PC-3 (cell line): ENCODE measurements around the gene THADA. TPM values are rescaled to one million over a fixed set of nuclear protein-coding genes. Genes with fewer than 3 reads are reported as not detected.

Experiments
- ATAC-seq: fragments of 200-7000 bp; cut with Tn5 transposase; 2 replicates; pipeline ENCODE4 v1.9.1; 2020; ENCODE audit warnings: mild to moderate bottlenecking, moderate library complexity
- BruUV-seq: library from RNA; stranded (reverse); fragments of 400-500 nt; replicated peaks from 2 replicates; lab custom pipeline; 2021; lab: Mats Ljungman, UMichigan
- CTCF ChIA-PET: fragments of 300-600 bp; sonication (Branson Sonifier 250); formaldehyde crosslinking; loops from one replicate; lab custom pipeline; 2022; ENCODE audit warnings: antibody characterized with exemption; lab: Charles Lee
- POLR2A ChIA-PET: fragments of 300-600 bp; sonication (Branson Sonifier 250); formaldehyde crosslinking; loops from one replicate; lab custom pipeline; 2022; ENCODE audit warnings: antibody characterized with exemption; ENCODE audit not compliant: unreplicated experiment; lab: Charles Lee
- DNase-seq: peaks from one replicate; pipeline ENCODE4 v3.0.0-alpha.2; 2015
- H2AFZ ChIP-seq: fragments of 300-600 bp; sonication (generic); 2 replicates; pipeline ENCODE4 v1.6.0; 2016; ENCODE audit warnings: antibody characterized with exemption, low read length
- H3F3A ChIP-seq: fragments of 300-600 bp; sonication (generic); one replicate; pipeline ENCODE4 v1.6.0; 2017; ENCODE audit warnings: antibody characterized with exemption, low read length, control low read depth, mild to moderate bottlenecking; ENCODE audit not compliant: unreplicated experiment
- H3K27ac ChIP-seq: fragments of 300-600 bp; sonication (generic); 2 replicates; pipeline ENCODE4 v1.5.1; 2016; ENCODE audit warnings: mild to moderate bottlenecking, low read length
- H3K27me3 ChIP-seq: fragments of 300-600 bp; sonication (generic); 2 replicates; pipeline ENCODE4 v1.6.1; 2016; ENCODE audit warnings: low read length, mixed read lengths
- H3K36me3 ChIP-seq: fragments of 300-600 bp; sonication (generic); 2 replicates; pipeline ENCODE4 v1.6.1; 2016; ENCODE audit warnings: low read depth, mixed run types, low read length, mixed read lengths
- H3K4me1 ChIP-seq: fragments of 300-600 bp; sonication (generic); 2 replicates; pipeline ENCODE4 v1.5.1; 2016; ENCODE audit warnings: low read length; ENCODE audit not compliant: insufficient read depth
- H3K4me2 ChIP-seq: fragments of 300-600 bp; sonication (generic); 2 replicates; pipeline ENCODE4 v1.6.0; 2016; ENCODE audit warnings: low read length
- H3K4me3 ChIP-seq: fragments of 300-600 bp; sonication (generic); 2 replicates; pipeline ENCODE4 v1.5.1; 2016; ENCODE audit warnings: mild to moderate bottlenecking, low read length, mixed read lengths
- H3K79me2 ChIP-seq: fragments of 300-600 bp; sonication (generic); 2 replicates; pipeline ENCODE4 v1.6.1; 2017; ENCODE audit warnings: low read length, mixed read lengths
- H3K9ac ChIP-seq: fragments of 300-600 bp; sonication (generic); 2 replicates; pipeline ENCODE4 v1.6.0; 2016; ENCODE audit warnings: mild to moderate bottlenecking, low read length
- H3K9me2 ChIP-seq: fragments of 300-600 bp; sonication (generic); replicated peaks from 2 replicates; pipeline ENCODE4 v1.6.1; 2016; ENCODE audit warnings: mixed run types, low read length, mixed read lengths
- H3K9me3 ChIP-seq: fragments of 300-600 bp; sonication (generic); 2 replicates; pipeline ENCODE4 v1.6.1; 2016; ENCODE audit warnings: low read length, mixed read lengths
- H4K20me1 ChIP-seq: fragments of 300-600 bp; sonication (generic); 2 replicates; pipeline ENCODE4 v1.6.1; 2016; ENCODE audit warnings: low read length, mixed read lengths
- EZH2 ChIP-seq: fragments of 300-600 bp; sonication (generic); IDR thresholded peaks from one replicate; pipeline ENCODE4 v1.6.1; 2017; ENCODE audit warnings: antibody characterized with exemption, mild to moderate bottlenecking, low read length; ENCODE audit not compliant: unreplicated experiment
- EZH2phosphoT487 ChIP-seq: fragments of 300-600 bp; sonication (generic); IDR thresholded peaks from 2 replicates; pipeline ENCODE4 v1.6.1; 2018; ENCODE audit warnings: mild to moderate bottlenecking, antibody characterized with exemption, low read length, borderline replicate concordance
- intact Hi-C: fragments of 100-400 bp; cut with micrococcal nuclease; formaldehyde crosslinking; loops from 2 replicates; pipeline ENCODE4 v1.9.0; 2023
- total RNA-seq: library from RNA; depleted of rRNA; stranded (reverse); fragments of >200 nt; gene quantifications from 2 replicates; pipeline ENCODE4 v1.2.3, GENCODE V29; 2014
- TF ChIP-seq, protein P1 (sequence below): fragments of 300-600 bp; sonication (generic); conservative IDR thresholded peaks from 2 replicates; pipeline ENCODE4 v1.5.1; 2017; ENCODE audit warnings: antibody characterized with exemption, low read depth, mild to moderate bottlenecking, low read length

THADA gene
- total RNA-seq, 1 experiment from 2014 or later: 33.6 TPM

DNA sequence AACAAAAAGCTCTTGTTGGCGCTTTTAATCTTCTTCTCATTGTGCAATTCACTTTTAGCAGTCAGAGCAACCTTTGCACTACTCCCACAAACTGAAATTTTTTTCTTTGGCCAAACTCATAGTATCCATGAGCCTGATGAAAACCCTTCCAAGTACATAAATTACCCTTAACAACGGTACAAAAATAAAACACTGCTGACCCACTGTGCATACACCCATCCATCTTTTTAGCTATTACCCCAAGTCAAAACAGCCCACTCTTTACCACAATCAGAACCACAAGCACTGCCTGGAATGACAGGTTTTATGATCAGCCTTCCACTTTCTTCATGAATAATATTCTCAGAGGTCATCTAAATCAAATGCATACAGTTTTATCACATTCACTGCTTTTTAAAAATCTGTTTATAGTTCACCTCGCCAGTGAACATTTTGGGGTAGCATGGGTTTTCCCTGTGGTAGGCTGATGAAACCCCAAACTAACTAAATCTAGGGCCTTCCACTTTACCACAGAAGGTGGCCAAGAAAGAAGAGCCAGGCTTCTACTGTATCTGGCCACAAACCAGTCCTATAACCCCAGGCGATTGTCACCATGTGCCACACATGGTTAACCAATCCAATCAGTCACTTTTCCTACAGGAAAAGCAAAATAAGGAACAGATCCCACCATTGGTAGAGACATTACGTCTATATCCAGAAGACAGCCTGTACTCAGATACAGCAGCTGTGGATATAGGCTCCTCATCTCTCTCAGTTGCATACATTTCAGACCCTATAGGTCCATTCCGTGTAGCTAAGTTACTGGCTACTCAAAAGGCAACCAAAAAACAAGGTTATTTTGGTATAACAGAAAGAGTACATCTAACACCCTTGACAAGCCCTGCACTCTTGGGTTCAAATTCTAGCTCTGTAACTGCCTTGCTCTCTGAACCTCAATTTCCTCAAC is 171.3 kb downstream of the THADA start:
- Histone ChIP-seq H3K9me2 (no peaks in the 10 kb centered on the region), H3K4me2 (no peak overlapping the region), H3K4me3 (no peak overlapping the region), H4K20me1 (no peaks in the 10 kb centered on the region), H3K27ac (peak overlapping the region; percentile 93; the same call in 1 of the 2 replicates), H3K36me3 (no peaks in the 10 kb centered on the region), H2AFZ (no peak overlapping the region), H3K4me1 (peaks cover 53% of the 10 kb centered on the region), H3K79me2 (no peaks in the 10 kb centered on the region; the same call in 1 of the 2 replicates), H3K27me3 (no peaks in the 10 kb centered on the region), H3F3A (peaks cover 5% of the 10 kb centered on the region), H3K9ac (no peak overlapping the region), H3K9me3 (no peaks in the 10 kb centered on the region)
- CTCF ChIA-PET: no interaction called here
- DNase-seq (peak; percentile 35), ATAC-seq (no peak)
- POLR2A ChIA-PET: no interaction called here
- BruUV-seq: no TSS peak
- intact Hi-C loops: no loop called here
- TF ChIP-seq EZH2phosphoT487 (no peak), EZH2 (no peak)
- TF ChIP-seq, protein P1, sequence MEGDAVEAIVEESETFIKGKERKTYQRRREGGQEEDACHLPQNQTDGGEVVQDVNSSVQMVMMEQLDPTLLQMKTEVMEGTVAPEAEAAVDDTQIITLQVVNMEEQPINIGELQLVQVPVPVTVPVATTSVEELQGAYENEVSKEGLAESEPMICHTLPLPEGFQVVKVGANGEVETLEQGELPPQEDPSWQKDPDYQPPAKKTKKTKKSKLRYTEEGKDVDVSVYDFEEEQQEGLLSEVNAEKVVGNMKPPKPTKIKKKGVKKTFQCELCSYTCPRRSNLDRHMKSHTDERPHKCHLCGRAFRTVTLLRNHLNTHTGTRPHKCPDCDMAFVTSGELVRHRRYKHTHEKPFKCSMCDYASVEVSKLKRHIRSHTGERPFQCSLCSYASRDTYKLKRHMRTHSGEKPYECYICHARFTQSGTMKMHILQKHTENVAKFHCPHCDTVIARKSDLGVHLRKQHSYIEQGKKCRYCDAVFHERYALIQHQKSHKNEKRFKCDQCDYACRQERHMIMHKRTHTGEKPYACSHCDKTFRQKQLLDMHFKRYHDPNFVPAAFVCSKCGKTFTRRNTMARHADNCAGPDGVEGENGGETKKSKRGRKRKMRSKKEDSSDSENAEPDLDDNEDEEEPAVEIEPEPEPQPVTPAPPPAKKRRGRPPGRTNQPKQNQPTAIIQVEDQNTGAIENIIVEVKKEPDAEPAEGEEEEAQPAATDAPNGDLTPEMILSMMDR: no peak

DNA sequence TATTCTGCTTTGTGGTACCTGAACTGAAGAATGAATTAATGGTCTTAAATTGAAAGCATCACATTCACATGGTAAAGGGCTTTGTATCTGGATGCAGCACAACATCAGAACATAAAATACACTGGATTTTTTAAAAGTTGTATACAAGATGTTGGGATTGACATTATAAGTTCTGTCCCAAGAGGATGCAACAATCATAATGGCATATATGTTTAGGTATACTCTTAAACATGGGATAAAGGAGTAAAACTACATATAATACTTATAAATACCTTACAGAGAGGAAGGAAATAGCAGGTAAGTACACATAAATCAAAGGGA is 171.9 kb downstream of the THADA start:
- ATAC-seq (no peak), DNase-seq (no peak)
- Histone ChIP-seq H3K27ac (no peak overlapping the region), H3K9me3 (no peaks in the 10 kb centered on the region), H3K4me3 (no peak overlapping the region), H3K36me3 (no peaks in the 10 kb centered on the region), H3K9ac (no peak overlapping the region), H3K4me2 (no peak overlapping the region), H4K20me1 (no peaks in the 10 kb centered on the region), H2AFZ (no peak overlapping the region), H3K79me2 (no peaks in the 10 kb centered on the region; the same call in 1 of the 2 replicates), H3K4me1 (peaks cover 46% of the 10 kb centered on the region), H3K27me3 (no peaks in the 10 kb centered on the region), H3F3A (peaks cover 5% of the 10 kb centered on the region), H3K9me2 (no peaks in the 10 kb centered on the region)
- CTCF ChIA-PET: no interaction called here
- TF ChIP-seq, protein P1: no peak
- no peak for TF ChIP-seq EZH2phosphoT487
- no peak for TF ChIP-seq EZH2
- no TSS peak for BruUV-seq
- POLR2A ChIA-PET: no interaction called here
- intact Hi-C loops: no loop called here

DNA sequence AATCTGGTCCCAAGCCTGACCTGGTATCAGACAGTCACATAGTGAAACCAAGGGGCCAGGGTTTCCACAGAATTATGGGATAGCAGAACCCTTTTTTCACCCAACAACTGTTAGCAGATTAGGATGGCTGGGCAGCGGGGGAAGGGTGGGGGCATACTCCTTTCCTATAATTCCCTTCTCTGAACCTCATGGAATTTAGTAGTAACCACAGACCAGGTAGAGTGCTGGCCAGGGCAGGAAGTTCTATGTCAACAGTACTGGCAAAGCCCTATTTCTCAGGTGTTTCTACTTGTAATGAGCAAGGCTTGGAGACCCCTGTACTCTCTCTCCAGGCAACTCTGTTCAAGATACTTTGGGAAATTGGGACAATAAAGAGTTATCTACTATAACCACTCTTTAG is 174.6 kb downstream of the THADA start:
- no peaks in the 10 kb centered on the region for H3K36me3 ChIP-seq
- TF ChIP-seq EZH2phosphoT487 (no peak), EZH2 (no peak)
- TF ChIP-seq, protein P1: no peak
- ChIA-PET POLR2A (no interaction called here), CTCF (no interaction called here)
- no peaks in the 10 kb centered on the region for H3K9me3 ChIP-seq
- no peaks in the 10 kb centered on the region for H4K20me1 ChIP-seq
- no TSS peak for BruUV-seq
- ATAC-seq (no peak), DNase-seq (peak; percentile 52)
- no peaks in the 10 kb centered on the region for H3K9me2 ChIP-seq
- H3F3A ChIP-seq: peaks cover 4% of the 10 kb centered on the region
- H3K4me2 ChIP-seq: no peak overlapping the region
- peaks cover 36% of the 10 kb centered on the region for H3K4me1 ChIP-seq
- no peak overlapping the region for H3K27ac ChIP-seq
- intact Hi-C loops: no loop called here
- H3K9ac ChIP-seq: no peak overlapping the region
- H3K4me3 ChIP-seq: no peak overlapping the region
- H3K27me3 ChIP-seq: no peaks in the 10 kb centered on the region
- H2AFZ ChIP-seq: no peak overlapping the region
- H3K79me2 ChIP-seq: no peaks in the 10 kb centered on the region; the same call in 1 of the 2 replicates
